HEK293T (cell line): Measurements from ENCODE around the gene CACNA1E.

Experiments
- ELF4 ChIP-seq: fragments of 450-650 bp; IDR thresholded peaks from 2 replicates; pipeline ENCODE4 v1.6.1; 2017; ENCODE audit warnings: antibody characterized with exemption
- FOXA1 ChIP-seq: fragments of 450-650 bp; IDR thresholded peaks from 2 replicates; pipeline ENCODE4 v1.6.1; 2016; ENCODE audit warnings: mild to moderate bottlenecking
- FOXM1 ChIP-seq: fragments of 450-650 bp; IDR thresholded peaks from 2 replicates; pipeline ENCODE4 v1.6.1; 2017; ENCODE audit warnings: mild to moderate bottlenecking, borderline replicate concordance
- HDGF ChIP-seq: fragments of 450-650 bp; IDR thresholded peaks from 2 replicates; pipeline ENCODE4 v1.6.1; 2017; ENCODE audit warnings: antibody characterized with exemption, borderline replicate concordance
- L3MBTL2 ChIP-seq: fragments of 450-650 bp; conservative IDR thresholded peaks from 2 replicates; pipeline ENCODE4 v1.6.1; 2016; ENCODE audit warnings: mild to moderate bottlenecking
- LEF1 ChIP-seq: fragments of 450-650 bp; IDR thresholded peaks from 2 replicates; pipeline ENCODE4 v1.6.1; 2017; ENCODE audit warnings: mild to moderate bottlenecking, borderline replicate concordance

- TF ChIP-seq FOXM1 (no peak), ELF4 (no peak), LEF1 (no peak), FOXA1 (no peak), HDGF (no peak), L3MBTL2 (no peak)
These were observed 228.5 kb downstream of the CACNA1E start for GRCh38 chr1:181711820-181712219.
